OCI-M2 (cell line): ENCODE measurements around the gene PRSS12.
"Not testable (repeated sequence)": the region's sequence is repeated elsewhere in the genome, so short reads cannot be mapped to it uniquely, and the experiment has no call there.

ENCODE experiments used
- DNase-seq: peaks from one replicate; lab custom pipeline; 2025; ENCODE audit not compliant: unreplicated experiment; lab: John Stamatoyannopoulos, UW

The PRSS12 gene, protein sequence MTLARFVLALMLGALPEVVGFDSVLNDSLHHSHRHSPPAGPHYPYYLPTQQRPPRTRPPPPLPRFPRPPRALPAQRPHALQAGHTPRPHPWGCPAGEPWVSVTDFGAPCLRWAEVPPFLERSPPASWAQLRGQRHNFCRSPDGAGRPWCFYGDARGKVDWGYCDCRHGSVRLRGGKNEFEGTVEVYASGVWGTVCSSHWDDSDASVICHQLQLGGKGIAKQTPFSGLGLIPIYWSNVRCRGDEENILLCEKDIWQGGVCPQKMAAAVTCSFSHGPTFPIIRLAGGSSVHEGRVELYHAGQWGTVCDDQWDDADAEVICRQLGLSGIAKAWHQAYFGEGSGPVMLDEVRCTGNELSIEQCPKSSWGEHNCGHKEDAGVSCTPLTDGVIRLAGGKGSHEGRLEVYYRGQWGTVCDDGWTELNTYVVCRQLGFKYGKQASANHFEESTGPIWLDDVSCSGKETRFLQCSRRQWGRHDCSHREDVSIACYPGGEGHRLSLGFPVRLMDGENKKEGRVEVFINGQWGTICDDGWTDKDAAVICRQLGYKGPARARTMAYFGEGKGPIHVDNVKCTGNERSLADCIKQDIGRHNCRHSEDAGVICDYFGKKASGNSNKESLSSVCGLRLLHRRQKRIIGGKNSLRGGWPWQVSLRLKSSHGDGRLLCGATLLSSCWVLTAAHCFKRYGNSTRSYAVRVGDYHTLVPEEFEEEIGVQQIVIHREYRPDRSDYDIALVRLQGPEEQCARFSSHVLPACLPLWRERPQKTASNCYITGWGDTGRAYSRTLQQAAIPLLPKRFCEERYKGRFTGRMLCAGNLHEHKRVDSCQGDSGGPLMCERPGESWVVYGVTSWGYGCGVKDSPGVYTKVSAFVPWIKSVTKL

DNA sequence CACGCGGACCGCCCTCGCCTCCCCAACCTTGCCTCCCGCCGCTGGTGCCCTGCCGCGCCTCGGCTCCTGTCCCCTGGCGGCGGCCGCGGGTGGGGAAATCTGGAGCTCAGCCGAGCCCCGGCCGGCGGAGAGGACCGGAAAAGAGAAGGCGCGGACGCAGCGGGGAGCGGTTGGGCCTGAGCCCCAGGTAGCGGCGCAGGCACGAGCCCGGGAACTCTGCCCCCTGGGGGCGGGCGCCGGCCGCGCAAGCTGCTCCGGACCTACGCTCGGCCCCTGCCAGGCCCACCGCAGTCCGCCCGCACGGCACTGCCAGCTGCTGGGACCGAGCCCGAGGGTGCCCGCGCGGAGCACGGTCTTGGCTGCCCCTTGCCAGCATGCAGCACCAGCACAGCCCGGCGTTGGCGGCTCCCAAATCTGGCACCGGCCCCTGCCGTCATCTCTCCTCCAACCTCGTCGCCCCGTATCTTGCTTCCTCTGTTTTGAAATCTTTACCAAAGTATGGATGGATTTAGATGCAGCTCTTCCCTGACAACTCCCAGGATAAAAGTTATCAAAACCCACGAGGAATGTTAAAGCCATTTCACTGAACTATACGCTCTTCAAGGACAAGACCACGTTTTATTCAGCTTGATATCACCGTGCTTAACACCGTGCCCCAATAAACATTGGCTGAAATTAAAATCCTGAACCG lies at the start of gene PRSS12:
PRSS12 (minus strand) TSS at position 161 of the 691 bp plus-strand sequence. CDS start 283 bp downstream, outside the sequence.
- no peak for DNase-seq

DNA sequence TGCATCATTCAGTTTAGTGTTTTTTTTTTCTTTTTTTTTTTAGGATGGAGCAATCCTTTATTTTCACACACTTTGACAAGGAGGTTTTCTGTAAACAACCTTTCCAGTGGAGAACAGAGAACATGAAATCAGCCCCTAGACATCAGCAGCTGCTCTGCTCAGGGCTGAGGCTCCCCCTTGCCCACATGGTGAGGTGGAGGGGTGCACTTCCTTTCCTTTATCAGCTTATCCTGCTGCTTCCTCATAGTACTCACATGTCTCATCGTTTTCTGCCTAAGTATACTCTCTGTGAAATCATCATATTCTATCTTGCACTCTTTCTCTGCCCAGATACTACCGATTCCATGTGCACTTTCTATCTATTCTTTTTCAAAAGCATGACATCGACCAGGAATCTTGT lies 47.6 kb upstream of the PRSS12 start:
- DNase-seq, result no peak

DNA sequence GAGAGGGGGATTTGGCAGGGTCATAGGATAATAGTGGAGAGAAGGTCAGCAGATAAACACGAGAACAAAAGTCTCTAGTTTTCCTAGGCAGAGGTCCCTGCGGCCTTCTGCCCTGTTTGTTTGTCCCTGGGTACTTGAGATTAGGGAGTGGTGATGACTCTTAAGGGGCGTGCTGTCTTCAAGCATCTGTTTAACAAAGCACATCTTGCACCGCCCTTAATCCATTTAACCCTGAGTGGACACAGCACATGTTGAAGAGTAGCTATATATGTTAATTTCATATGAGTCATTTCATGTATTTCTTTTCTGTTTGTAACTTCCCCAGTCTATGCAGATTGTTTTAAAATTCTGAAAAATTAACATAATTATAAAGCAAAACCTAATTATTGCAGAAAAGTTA lies 47.1 kb upstream of the PRSS12 start:
- not testable (repeated sequence) for DNase-seq

DNA sequence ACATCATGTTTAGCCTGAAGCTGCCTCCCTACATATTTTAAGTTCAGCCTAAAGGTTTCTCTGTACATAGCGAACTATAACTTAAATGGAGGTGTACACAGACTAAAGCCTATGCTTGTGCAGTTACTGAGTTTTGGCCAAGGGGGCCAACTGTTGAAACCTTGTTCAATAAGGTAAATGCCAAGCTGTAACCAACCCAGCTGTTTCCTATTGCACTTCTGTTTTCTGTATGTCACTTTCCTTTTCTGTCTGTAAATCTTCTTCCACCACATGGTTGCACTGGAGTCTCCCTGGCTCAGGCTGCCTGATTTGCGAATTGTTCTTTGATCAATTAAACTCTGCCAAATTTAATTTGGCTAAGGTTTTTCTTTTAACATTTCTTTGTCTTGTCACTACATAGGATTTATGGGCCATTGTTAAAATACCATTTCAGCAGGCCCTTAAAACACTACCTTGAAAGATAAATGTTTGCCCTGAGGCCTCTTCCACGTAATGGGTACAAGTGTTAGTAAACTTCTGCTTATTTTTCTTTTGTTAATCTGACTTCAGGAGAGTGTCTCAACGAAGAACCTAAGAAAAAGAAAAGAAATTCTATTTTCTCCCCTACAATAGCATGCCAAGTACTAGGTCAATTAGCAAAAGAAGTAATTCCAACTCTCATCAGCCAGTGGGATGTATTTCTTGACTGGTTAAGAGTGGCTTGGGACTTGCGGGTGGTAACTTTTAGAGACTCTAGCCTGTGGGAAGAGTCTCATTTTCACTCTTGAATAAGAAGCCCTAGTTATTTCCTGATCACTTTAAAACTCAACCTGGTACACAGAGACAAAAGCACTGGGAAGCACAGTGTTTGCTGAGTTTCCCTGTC lies 45.7 kb upstream of the PRSS12 start:
- no peak for DNase-seq

DNA sequence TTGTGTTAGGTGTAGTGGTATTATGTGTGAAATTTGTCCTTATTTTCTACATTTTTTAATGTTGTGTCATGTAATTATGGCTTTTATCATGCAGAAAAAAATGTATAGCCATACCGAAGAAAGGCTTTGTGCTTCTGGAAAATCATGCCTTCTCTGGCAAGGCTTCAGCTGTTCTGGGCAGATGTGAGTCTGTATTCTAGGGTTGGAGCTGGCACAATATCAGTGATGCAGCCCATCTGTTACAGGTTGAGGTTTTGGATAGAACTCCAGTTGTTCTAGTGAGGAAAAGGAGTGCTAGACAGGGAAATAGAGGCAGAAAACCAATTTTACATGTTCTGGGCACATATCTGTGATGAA lies 44.8 kb upstream of the PRSS12 start:
- no peak for DNase-seq

DNA sequence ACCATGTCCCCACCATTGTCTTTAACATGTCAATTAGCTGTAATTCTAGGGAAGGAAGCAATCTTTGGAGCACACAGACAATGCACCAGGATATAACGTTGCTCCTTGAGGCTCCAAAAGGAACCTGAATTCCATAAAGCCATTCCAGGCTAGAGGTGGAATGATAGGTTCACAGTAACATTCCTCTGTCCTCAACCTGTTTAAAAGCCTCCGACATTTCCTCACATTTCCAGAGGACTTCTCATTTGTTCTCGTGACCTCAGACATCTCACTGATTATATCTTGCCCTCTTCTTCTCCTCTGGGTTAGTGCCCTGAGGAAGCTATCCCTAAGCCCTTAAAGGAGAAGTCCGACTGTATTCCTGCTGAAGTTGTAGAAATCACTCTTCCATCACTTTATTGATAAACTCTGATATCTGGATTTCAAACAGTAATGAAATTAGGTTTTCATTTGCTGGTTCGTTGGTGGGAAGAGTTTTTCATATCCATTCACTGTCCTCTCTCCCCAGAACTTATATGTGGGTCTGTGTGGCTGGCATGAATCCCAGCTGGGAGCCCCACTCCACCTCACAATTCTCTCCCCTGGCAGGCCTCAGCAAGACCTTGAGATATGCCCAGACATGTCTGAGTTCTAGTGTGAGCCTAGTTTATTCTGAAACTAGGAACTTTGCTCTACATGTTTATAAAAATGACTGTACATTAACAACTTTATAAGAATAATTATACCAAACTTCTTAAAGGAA lies 44.2 kb upstream of the PRSS12 start:
- DNase-seq, result no peak

DNA sequence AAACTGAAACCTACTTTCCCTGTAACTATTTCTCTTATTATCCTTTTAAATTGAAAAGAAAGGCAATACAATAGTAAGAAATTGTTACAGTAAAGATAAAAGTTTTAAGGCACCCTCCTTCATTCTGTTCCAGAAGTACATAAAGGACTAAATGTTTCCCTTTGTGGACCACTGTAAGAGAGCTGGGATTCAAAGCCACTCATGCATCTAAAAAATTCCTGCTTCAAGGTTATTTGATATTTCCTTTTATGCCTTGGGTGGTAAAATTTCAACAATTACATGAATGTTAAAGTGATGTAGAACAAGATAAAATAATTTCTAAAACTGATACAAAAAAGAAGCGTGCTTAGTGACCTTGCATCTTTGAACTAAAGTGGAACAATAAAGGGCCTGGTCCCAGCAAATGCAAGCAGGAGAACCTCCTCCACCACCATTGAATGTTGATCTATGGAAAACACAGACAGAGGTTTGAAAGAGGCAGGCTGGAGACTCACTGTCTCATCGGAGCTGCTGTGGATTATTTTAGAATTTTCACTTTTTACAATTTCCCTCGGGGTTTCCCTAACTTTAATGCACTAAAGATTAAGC lies 42.3 kb upstream of the PRSS12 start:
- no peak for DNase-seq

DNA sequence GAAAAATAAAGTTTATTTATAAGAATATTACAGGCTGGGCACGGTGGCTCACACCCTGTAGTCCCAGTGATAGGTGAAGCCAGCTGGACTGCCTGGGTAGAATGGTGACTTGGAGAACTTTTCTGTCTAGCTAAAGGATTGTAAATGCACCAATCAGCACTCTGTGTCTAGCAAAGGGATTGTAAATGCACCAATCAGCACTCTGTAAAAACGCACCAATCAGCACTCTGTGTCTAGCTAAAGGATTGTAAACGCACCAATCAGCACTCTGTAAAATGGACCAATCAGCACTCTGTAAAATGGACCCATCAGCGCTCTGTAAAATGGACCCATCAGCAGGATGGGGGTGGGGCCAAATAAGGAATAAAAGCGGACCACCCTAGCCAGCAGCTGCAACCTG lies 39.7 kb upstream of the PRSS12 start:
- DNase-seq, result not testable (repeated sequence)

DNA sequence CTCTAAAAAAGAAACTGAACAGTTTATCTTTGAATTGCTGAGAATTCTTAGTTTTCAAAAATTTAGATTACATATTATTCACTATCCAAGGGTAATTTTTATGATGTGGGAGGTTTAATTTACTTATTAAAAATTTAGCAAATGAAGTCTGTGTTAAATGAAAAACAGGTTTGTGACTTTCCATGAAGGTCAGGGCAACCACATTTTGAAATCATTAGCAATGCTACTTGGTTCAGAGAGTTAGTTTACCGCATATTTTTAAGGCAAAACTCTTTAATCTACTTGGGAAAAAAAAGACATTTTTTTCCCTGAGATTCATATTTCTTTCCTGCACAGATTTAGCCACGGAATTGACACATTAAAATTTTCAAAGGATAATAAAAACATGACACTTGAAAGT lies 37.3 kb upstream of the PRSS12 start:
- DNase-seq, result no peak

DNA sequence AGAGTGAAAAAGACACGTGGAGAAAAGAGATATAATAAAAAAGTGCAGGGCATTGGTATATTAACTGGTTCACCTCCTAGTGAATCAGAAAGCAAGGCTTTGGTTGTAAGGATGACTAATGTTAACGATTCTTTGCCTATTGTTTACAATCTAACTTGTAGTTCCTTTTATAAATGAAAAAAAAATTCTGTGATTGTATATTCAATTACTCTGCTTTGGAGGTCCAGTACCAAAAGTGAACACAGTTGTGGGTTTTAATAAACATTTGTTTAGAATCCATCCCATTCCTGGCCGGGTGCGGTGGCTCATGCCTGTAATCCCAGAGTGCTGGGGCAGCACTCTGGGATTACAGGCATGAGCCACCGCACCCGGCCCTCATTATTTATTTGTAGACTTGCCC lies 36.9 kb upstream of the PRSS12 start:
- DNase-seq, result no peak

DNA sequence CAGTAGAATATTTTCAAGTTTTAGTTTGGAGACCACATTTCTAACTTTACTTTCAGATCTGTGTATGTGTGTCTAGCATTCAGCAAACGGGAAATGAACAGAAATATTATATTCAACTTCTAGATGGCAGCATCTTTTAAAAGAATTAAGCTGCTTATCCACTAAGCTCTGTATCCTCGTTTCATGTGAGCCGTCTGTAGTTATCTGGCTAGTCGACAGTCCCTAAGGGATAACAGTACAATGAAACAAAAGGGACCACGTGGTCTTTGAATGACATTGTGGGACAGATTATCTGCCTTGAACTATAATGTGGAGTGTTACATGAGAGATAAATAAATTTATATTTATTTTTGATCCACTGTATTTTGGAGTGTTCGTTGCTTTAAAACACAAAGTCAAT lies 35.8 kb upstream of the PRSS12 start:
- DNase-seq, result no peak

DNA sequence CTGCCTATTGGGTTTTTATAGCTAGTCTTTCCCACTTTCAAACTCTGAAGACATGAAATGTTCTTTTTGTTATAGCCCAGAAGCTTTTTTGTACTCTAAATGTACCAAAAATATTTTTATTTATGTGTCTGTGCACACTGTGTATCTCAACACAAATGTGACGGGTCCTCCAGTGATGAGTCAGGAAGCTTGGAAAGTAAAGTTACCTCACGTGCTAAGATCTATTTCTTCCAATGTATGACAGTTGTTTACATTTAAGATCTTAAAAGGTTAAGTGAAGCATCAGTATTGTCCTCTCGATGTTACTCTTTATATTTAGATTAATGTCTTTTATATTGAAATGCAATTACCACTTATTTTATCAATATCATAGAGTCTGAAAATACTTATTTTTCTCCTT lies 29.1 kb upstream of the PRSS12 start:
- no peak for DNase-seq

DNA sequence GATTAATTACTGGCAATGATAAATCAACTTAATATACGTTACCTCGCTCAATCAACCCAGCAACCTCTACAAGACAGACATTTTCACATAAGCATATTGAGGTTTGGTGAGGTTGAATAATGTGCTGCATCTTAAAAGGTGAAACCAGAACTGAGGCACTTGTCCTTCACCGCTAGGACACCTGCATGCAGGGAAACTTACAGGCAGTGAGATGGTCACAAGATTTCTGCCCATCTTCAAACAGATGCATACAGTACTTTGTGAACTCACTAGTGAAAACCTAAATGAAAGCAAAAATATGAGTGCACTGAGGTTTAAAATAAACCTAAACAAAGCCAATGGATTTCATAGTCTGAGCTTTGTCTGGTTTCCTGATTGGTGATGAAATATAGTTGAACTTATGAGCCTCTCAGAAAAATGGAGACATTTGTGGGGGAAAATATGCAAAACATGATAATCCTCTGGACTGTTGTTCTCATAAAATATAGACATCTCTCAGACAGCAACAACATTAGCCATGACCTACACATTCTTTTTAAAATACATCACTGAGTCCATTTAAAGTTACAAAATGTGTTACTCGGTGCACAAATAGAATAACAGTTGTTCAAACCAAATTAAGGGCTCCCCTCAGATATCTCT lies 20.9 kb upstream of the PRSS12 start:
- no peak for DNase-seq

DNA sequence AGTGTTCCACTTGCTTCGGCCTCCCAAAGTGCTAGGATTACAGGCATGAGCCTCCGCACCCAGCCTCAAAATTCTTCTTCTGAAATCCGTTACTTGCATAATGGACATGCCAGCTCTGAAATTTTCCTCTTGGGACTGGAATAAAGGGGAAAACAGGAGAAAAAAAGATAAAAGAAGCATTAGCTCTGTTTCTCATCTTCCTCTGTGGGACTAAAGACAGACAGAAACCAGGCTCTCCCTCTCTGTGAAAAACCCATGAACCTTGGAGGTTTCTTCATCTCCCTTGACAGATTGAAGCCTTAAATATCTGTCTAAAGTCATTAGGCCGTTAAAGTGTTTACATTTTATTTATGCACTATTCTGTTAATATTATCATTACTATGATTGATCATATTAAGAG lies 19.4 kb upstream of the PRSS12 start:
- DNase-seq, result no peak

DNA sequence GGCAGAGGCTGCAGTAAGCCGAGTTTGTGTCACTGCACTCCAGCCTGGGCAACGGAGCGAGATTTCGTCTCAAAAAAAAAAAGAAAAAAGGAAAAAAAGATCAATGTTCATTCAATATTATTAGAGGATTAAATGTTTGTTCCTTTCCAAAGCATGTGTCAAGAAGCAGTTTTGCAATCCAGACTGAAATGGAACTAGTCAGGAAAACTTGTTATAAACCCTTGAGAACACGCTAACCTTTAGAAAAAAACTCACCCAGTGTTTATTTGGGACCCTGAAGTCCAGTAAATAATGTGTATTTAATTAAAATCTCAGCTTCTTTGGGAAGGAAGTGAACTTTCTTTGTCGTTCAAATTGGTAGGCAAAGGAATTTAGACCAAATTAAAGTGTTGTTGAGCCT lies 16.4 kb upstream of the PRSS12 start:
- no peak for DNase-seq

DNA sequence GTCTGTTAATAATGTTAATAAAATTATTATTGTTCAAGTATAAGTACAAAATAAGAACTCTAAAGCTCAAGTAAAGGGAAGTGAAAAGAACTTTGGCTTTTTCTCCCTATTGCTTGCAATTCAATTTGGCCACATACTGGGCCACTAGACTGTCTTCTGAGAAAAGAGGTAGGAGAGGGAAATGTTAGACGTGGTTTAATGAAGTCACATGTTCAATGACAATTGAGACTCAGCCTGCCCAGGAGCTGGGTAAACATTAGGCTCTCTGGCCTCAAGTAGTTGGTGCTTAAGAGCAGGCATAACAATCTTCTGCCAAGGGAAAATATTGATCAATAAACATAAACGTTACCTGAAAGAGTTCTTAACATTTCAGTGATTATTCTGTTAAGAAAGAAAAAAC lies 15.1 kb upstream of the PRSS12 start:
- DNase-seq, result no peak

DNA sequence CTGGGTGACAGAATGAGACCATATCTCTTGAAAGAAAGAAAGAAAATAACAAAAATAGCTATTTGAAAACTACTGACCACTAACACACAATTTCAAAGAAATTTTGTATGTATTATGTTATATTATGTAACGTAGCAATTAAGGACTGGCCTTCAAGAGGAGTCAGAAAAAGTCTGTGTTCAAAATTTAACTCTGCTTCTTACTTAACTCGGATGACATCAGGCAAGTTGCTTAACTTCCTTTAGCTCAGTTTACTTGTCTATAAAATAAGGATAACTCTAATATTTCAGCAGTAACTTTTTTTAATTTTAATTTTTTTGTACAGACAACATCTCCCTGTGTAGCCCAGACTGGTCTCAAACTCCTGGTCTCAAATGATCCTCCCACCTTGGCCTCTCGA lies 14.6 kb upstream of the PRSS12 start:
- DNase-seq, result no peak

DNA sequence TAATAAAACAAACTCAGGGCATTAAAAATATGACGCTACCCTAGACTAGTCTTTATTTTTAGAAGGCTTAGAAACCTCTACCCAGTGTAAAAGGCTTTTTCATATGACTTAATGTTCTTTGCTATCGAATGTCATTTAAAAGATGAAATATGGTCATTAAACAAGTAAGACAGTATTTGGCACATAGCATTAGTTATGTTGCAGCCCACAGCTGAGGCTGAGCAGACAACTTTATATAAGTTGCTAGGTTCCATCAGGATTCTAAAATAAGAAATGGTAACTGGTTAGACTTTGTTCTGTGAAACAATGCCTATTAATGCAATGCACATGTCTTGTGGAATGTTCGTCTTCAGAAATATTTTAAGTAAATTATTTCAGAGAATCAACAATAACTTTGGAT lies 10.4 kb upstream of the PRSS12 start:
- DNase-seq, result no peak

DNA sequence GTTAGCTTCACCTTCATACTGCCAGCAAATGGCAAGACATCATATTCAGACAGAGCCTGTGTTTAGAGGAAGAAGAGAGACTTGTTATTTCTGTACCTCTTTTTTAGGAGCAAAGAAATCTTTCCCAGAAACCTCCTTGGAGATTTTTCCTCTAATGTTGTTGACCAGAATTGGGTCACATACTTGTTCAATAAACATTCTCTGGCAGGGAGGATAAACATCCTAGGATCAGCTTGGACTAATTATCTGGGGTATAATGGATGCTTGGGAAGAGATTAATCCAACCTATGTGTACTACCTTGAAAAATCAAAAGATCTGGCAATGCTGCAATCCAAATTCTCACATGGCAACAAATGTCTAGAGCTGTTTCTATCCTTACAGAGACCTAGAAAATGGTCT lies 8.4 kb upstream of the PRSS12 start:
- no peak for DNase-seq
